Measurements from ENCODE around the gene MYL7. TPM values are rescaled to one million over a fixed set of nuclear protein-coding genes. Genes with fewer than 3 reads are reported as not detected.

MYL7 gene
- total and polyA plus RNA-seq, 2 experiments from 2014 or later, result 4.8 TPM; not detected in 1

GRCh38 chr7:44158873-44159631 lies 17.9 kb upstream of the MYL7 start:
- Mint-ChIP-seq H3K4me3 (no peak overlapping the region), H3K27me3 (ENCODE audit: insufficient read depth, low read depth, poor library complexity) (no peaks in the 10 kb centered on the region), H3K27ac (no peak overlapping the region), H3K9me3 (no peaks in the 10 kb centered on the region), H3K4me1 (peaks cover 12% of the 10 kb centered on the region), H3K36me3 (ENCODE audit: low read depth) (no peaks in the 10 kb centered on the region)
- Histone ChIP-seq H2AFZ (no peak overlapping the region), H4K20me1 (replicated peaks; ENCODE audit: insufficient read depth) (no peaks in the 10 kb centered on the region), H3K9me2 (ENCODE audit: insufficient read depth) (no peaks in the 10 kb centered on the region), H3K36me3 (ENCODE audit: insufficient read depth) (no peaks in the 10 kb centered on the region), H3K27me3 (ENCODE audit: insufficient read depth) (no peaks in the 10 kb centered on the region), H3K27ac (ENCODE audit: low read depth) (no peak overlapping the region), H3F3A (replicated peaks; ENCODE audit: low read depth) (no peaks in the 10 kb centered on the region), H3K4me3 (no peak overlapping the region), H3K79me2 (replicated peaks; ENCODE audit: insufficient read depth) (no peaks in the 10 kb centered on the region), H3K4me1 (ENCODE audit: insufficient read depth) (no peaks in the 10 kb centered on the region), H3K4me2 (no peak overlapping the region)
- ATAC-seq (no peak), DNase-seq (ENCODE audit: low spot score) (no peak)
- TF ChIP-seq EZH2 (IDR thresholded peaks at IDR 0.05; ENCODE audit: low read depth, unreplicated experiment) (no peak), CTCF (conservative IDR thresholded peaks at IDR 0.05; ENCODE audit: low read depth in 2 of 2) (no peak), STAT1 (IDR thresholded peaks at IDR 0.05; ENCODE audit: unreplicated experiment) (no peak), ETS1 (IDR thresholded peaks at IDR 0.05) (no peak), JUNB (IDR thresholded peaks at IDR 0.05; ENCODE audit: unreplicated experiment) (no peak), ZNF114 (CRISPR knock-in tag; IDR thresholded peaks at IDR 0.05) (no peak), ZNF331 (CRISPR knock-in tag; IDR thresholded peaks at IDR 0.05; ENCODE audit: low read depth) (no peak)

GRCh38 chr7:44158096-44158872 lies 17.2 kb upstream of the MYL7 start:
- H3K27me3 ChIP-seq (ENCODE audit: insufficient read depth), result no peaks in the 10 kb centered on the region
- no peak overlapping the region for H3K27ac Mint-ChIP-seq
- no peaks in the 10 kb centered on the region for H3K9me2 ChIP-seq (ENCODE audit: insufficient read depth)
- no peak overlapping the region for H3K4me2 ChIP-seq
- H3K36me3 ChIP-seq (ENCODE audit: insufficient read depth), result no peaks in the 10 kb centered on the region
- H3K4me1 ChIP-seq (ENCODE audit: insufficient read depth), result no peaks in the 10 kb centered on the region
- H3K27ac ChIP-seq (ENCODE audit: low read depth), result no peak overlapping the region
- no peaks in the 10 kb centered on the region for H4K20me1 ChIP-seq (replicated peaks; ENCODE audit: insufficient read depth)
- H3K4me3 Mint-ChIP-seq, result no peak overlapping the region
- ATAC-seq, result no peak
- DNase-seq (ENCODE audit: low spot score), result no peak
- H3K9me3 Mint-ChIP-seq, result no peaks in the 10 kb centered on the region
- H3F3A ChIP-seq (replicated peaks; ENCODE audit: low read depth), result no peaks in the 10 kb centered on the region
- peaks cover 4% of the 10 kb centered on the region; the same call in 2 of the 3 replicates for H3K4me1 Mint-ChIP-seq
- no peaks in the 10 kb centered on the region for H3K79me2 ChIP-seq (replicated peaks; ENCODE audit: insufficient read depth)
- no peaks in the 10 kb centered on the region for H3K27me3 Mint-ChIP-seq (ENCODE audit: insufficient read depth, low read depth, poor library complexity)
- no peaks in the 10 kb centered on the region for H3K36me3 Mint-ChIP-seq (ENCODE audit: low read depth)
- H2AFZ ChIP-seq, result no peak overlapping the region
- H3K4me3 ChIP-seq, result no peak overlapping the region
- TF ChIP-seq ZNF331 (CRISPR knock-in tag; IDR thresholded peaks at IDR 0.05; ENCODE audit: low read depth) (no peak), EZH2phosphoT487 (IDR thresholded peaks at IDR 0.05; ENCODE audit: unreplicated experiment) (no peak), EZH2 (IDR thresholded peaks at IDR 0.05; ENCODE audit: low read depth, unreplicated experiment) (no peak), NANOG (IDR thresholded peaks at IDR 0.05; ENCODE audit: borderline replicate concordance) (no peak), REST (IDR thresholded peaks at IDR 0.05; ENCODE audit: unreplicated experiment) (no peak), CTCF (conservative IDR thresholded peaks at IDR 0.05; ENCODE audit: low read depth in 2 of 2) (no peak), ZNF114 (CRISPR knock-in tag; IDR thresholded peaks at IDR 0.05) (no peak)
